Measurements from ENCODE around the gene CBX5. TPM values are rescaled to one million over a fixed set of nuclear protein-coding genes. Genes with fewer than 3 reads are reported as not detected.
"Not testable (repeated sequence)": the region's sequence is repeated elsewhere in the genome, so short reads cannot be mapped to it uniquely, and the experiment has no call there.

CBX5 gene
- total RNA-seq, 1 experiment from 2014 or later = 109 TPM

GRCh38 chr12:54324617-54325441 lies 44.9 kb upstream of the CBX5 start, which contains the start of gene COPZ1:
TSS of gene COPZ1 (plus strand) at chr12:54325131. CDS start at chr12:54325164, 33 bp downstream.
- Mint-ChIP-seq H3K9me3 (ENCODE audit: unreplicated experiment) (no peaks in the 10 kb centered on the region), H3K27ac (ENCODE audit: low read depth, unreplicated experiment) (peak within 1 kb of the TSS; percentile 100), H3K27me3 (ENCODE audit: insufficient read depth, unreplicated experiment) (no peaks in the 10 kb centered on the region), H3K36me3 (ENCODE audit: insufficient read depth, unreplicated experiment) (peaks cover 18% of the 10 kb centered on the region), H3K4me1 (ENCODE audit: insufficient read depth, unreplicated experiment) (peaks cover 19% of the 10 kb centered on the region), H3K4me3 (ENCODE audit: unreplicated experiment) (peak within 1 kb of the TSS; percentile 100)
- CTCF ChIA-PET = interaction anchor here (0.6 to 3.1 kb wide), 32 partner anchors 9 to 280 kb away, joined by 3 to 57 read pairs (median 4); partner anchors contain the start of gene NFE2
- intact Hi-C loops (cut with micrococcal nuclease) = loop anchor here (1.0 kb wide), 6 partner anchors 31 to 105 kb away; partner anchors contain the start of genes CBX5 and HNRNPA1
- peak; percentile 100 for DNase-seq (ENCODE audit: unreplicated experiment)
- BruUV-seq (replicated peaks) = no TSS peak
- POLR2A ChIA-PET = interaction anchor here (0.6 to 4.1 kb wide), 23 partner anchors 10 to 1404 kb away, joined by 3 to 41 read pairs (median 4); partner anchors contain the start of genes CBX5, CD63, HNRNPA1 and HOXC9
- peak; percentile 77 for TF ChIP-seq CTCF (IDR thresholded peaks at IDR 0.05; ENCODE audit: unreplicated experiment)

GRCh38 chr12:54321363-54321762 lies 41.4 kb upstream of the CBX5 start:
- Mint-ChIP-seq H3K27ac (ENCODE audit: low read depth, unreplicated experiment) (no peak overlapping the region), H3K9me3 (ENCODE audit: unreplicated experiment) (no peaks in the 10 kb centered on the region), H3K4me3 (ENCODE audit: unreplicated experiment) (no peak overlapping the region), H3K4me1 (ENCODE audit: insufficient read depth, unreplicated experiment) (no peaks in the 10 kb centered on the region), H3K27me3 (ENCODE audit: insufficient read depth, unreplicated experiment) (no peaks in the 10 kb centered on the region), H3K36me3 (ENCODE audit: insufficient read depth, unreplicated experiment) (no peaks in the 10 kb centered on the region)
- CTCF ChIA-PET = interaction anchor here (0.6 to 1.5 kb wide), 13 partner anchors 13 to 546 kb away, joined by 3 to 5 read pairs (median 4); no protein-coding TSS in a partner anchor
- TF ChIP-seq CTCF (IDR thresholded peaks at IDR 0.05; ENCODE audit: unreplicated experiment) = no peak
- BruUV-seq (replicated peaks) = no TSS peak
- POLR2A ChIA-PET = interaction anchor here (1.1 to 2.1 kb wide), 2 partner anchors 22 to 35 kb away, joined by 4 to 8 read pairs; no protein-coding TSS in a partner anchor
- no peak for DNase-seq (ENCODE audit: unreplicated experiment)
- intact Hi-C loops (cut with micrococcal nuclease) = no loop called here

GRCh38 chr12:54312309-54312708 lies 32.4 kb upstream of the CBX5 start:
- POLR2A ChIA-PET = interaction anchor here (0.6 to 1.1 kb wide), 2 partner anchors 52 to 127 kb away, joined by 3 read pairs; no protein-coding TSS in a partner anchor
- H3K4me3 Mint-ChIP-seq (ENCODE audit: unreplicated experiment); H3K27ac Mint-ChIP-seq (ENCODE audit: low read depth, unreplicated experiment); H3K4me1 Mint-ChIP-seq (ENCODE audit: insufficient read depth, unreplicated experiment); H3K9me3 Mint-ChIP-seq (ENCODE audit: unreplicated experiment); CTCF ChIA-PET; H3K27me3 Mint-ChIP-seq (ENCODE audit: insufficient read depth, unreplicated experiment); H3K36me3 Mint-ChIP-seq (ENCODE audit: insufficient read depth, unreplicated experiment); BruUV-seq (replicated peaks); DNase-seq (ENCODE audit: unreplicated experiment); intact Hi-C loops (cut with micrococcal nuclease): not testable (repeated sequence)

GRCh38 chr12:54311051-54311450 lies 31.1 kb upstream of the CBX5 start:
- H3K9me3 Mint-ChIP-seq (ENCODE audit: unreplicated experiment) = no peaks in the 10 kb centered on the region
- H3K27me3 Mint-ChIP-seq (ENCODE audit: insufficient read depth, unreplicated experiment) = no peaks in the 10 kb centered on the region
- H3K36me3 Mint-ChIP-seq (ENCODE audit: insufficient read depth, unreplicated experiment) = no peaks in the 10 kb centered on the region
- TF ChIP-seq CTCF (IDR thresholded peaks at IDR 0.05; ENCODE audit: unreplicated experiment) = no peak
- no TSS peak for BruUV-seq (replicated peaks)
- POLR2A ChIA-PET = interaction anchor here (1.1 to 1.5 kb wide), 2 partner anchors 11 to 23 kb away, joined by 3 to 5 read pairs; partner anchors contain the start of gene NFE2
- H3K4me3 Mint-ChIP-seq (ENCODE audit: unreplicated experiment) = no peak overlapping the region
- peaks cover 11% of the 10 kb centered on the region for H3K4me1 Mint-ChIP-seq (ENCODE audit: insufficient read depth, unreplicated experiment)
- CTCF ChIA-PET = interaction anchor here (0.6 to 5.8 kb wide), 4 partner anchors 13 to 106 kb away, joined by 3 to 29 read pairs (median 4); partner anchors contain the start of gene COPZ1
- no peak overlapping the region for H3K27ac Mint-ChIP-seq (ENCODE audit: low read depth, unreplicated experiment)
- no peak for DNase-seq (ENCODE audit: unreplicated experiment)
- intact Hi-C loops (cut with micrococcal nuclease) = no loop called here
